Hematopoietic multipotent progenitor cell treated with erythropoietin and hydrocortisone succinate and interleukin-3 and kit ligand, for 6 days (in vitro differentiated cells): ENCODE results near the gene TMEM132A.
"Not testable (repeated sequence)": the region's sequence is repeated elsewhere in the genome, so short reads cannot be mapped to it uniquely, and the experiment has no call there.

ENCODE experiments used
- DNase-seq: peaks from one replicate; pipeline ENCODE4 v3.0.0-alpha.2; 2015

TMEM132A gene

DNA sequence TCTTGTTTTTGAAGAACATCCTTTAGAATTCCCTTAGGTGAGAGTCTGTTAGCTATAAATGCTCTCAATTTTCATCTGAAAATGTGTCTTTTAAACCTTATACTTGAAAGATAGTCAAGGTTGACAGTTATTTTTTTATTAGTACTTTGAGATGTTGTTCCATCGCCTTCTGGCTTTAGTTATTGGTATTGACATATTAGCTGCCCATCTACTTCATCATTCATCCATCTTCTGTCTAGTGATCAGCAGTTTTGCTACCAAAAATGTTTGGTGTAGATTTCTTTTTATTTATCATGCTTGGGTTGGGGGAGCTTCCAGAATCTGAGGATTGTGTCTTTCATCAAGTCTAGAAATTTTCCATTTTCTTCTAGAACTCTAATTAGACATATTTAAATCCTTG is 44.0 kb downstream of the TMEM132A start:
- no peak for DNase-seq

DNA sequence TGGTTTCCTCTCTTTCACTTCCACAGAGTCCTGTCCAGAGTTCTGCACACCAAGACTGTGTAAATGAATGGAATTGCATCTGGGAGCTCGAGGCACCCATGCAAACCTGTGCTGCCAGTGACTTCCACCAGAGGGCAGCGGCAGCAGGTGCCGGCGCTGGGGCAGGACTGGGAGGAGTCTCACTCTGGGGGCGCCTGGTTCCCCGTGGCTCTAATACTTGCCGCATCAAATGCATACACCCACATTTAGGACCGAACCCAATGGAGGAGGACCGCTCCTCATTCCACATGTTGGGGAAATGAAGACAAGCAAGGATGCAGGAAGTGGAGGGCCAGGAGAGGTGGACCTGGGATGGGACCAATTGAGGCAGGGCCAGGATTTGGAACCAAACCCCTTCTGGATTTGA is 46.1 kb downstream of the TMEM132A start:
- peak; percentile 81 for DNase-seq

DNA sequence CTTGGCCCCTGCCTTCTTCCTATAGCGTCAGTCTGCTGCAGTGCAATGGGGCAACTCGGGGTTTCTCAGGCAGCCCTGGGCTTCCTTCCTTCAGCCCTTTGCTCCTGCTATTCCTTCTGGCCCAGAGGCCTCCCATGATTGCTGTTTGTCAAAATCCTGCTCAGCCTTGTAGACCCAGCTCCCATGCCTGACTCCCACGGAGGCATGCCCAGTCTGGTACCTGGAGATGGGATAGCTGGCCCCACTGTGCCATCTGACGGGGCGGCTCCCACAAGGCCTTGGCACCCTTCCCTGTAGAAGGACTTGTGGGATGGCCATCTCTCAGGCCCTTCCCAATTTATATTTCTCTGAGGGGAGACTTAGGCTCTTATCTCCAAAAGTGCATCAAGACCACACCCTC is 46.6 kb downstream of the TMEM132A start:
- DNase-seq, result no peak

DNA sequence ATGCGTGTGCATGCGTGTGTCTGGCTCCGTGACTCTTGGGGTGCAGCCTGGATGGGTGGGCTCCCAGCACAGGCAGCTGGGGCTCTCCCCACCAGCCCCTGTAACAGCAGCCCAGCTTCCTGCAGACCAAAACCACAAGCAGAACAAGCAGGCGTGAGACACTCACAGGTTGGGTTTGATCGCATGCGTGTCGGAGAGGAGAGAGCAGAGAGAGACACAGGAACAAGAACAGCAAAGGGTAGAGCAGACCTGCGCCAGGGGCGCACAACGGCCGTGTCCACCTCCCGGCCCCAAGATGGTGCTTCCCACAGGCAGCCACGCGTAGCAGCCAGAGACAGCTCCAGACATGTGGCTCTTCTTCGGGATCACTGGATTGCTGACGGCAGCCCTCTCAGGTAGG is 47.3 kb downstream of the TMEM132A start, which contains the start of gene CD6:
CD6 (plus strand) TSS at position 161 of the 400 bp plus-strand sequence; CDS start at position 347, 186 bp downstream.
- no peak for DNase-seq

DNA sequence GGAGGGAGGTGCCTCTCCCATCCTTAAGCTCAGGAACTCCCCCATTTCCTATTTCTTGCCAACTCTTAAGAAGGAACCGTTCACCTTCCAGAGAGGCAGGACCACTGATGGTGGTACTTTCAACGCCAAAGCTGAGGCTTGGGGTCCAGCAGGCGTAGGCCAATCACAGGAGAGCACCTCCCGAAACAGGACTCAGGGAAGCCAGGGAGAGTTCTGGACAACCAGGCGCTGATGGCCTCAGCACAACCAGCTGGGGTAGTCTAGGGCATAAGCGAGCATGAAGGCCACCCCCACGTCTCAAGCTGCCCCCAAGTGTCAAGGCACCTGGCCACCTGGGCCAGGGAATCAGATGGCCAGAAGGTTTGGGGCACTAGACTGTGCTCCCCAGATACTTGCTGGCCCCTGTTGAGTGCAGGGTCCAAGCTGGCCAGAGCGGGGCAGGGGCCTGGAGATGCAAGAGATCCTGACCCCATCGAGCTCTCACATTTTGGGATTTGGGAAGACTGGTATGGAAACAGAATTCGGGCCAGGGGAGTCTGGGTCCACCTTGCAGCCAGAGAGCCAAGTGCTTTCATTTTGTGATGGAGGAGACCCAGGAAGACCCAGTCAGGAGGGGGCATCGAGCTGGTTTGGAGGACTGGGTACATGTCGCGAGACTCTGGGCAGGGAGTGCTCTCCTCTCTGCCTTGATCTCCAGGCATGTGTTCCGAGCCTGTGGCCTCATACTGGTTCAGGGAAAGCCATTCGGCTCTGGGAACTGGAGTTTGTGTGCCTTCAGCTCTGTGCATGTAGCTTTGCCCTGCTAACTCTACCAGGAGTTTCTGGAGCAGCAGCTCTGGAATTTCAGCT is 48.1 kb downstream of the TMEM132A start:
- no peak for DNase-seq

DNA sequence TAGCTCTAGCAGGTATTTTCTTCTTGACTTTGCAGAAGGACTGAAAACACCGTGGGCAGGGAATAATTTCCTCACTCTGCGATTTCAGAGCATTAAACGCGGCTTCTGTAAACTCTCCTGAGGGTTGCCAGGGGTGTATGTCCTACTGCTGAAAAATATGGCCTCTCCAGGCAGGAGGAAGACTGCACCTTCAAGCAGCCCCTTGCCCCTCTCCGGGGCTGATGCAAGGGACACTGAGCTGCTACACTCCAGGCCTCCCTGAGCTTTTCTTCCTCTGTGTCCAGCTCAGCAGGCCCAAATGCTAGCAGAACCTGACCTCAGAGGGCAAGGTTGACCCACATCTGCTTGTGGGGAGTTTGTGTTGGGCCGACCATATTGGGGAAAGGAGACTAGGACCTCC is 49.4 kb downstream of the TMEM132A start:
- DNase-seq, result no peak

DNA sequence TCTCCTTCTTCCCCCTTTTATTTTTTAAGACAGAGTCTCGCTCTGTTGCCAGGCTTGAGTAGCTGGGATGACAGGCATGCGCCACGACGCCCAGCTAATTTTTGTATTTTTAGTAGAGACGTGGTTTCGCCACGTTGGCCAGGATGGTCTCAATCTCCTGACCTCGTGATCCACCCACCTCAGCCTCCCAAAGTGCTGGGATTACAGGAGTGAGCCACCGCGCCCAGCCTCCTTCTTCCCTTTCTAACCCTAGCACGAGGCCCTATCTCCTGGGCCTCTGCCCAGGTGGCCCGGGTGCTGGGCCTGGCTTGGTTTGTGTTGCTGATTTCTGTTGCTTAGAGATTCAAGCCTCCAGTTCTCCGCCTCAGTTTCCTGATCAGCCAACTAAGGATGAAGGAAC is 50.1 kb downstream of the TMEM132A start:
- DNase-seq, result not testable (repeated sequence)

DNA sequence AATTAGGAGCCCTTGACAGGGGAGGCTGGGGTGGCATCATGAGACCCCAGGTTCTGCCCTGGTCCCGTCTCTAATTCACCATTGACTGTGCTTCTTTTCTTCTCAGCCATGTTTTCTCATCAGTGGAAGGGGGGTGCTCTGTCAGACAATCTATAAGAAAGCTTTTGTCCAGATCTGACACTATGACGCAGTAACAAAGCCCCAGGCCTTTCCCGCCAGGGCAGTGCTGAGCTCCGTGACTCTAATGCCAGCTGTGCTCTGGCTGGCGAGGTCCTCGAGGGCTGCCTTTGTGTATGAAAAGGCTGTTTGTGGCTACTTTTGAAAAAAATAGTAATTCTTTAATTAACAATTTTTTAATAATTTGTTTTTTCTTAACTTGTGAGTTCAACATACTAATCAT is 50.5 kb downstream of the TMEM132A start:
- no peak for DNase-seq

DNA sequence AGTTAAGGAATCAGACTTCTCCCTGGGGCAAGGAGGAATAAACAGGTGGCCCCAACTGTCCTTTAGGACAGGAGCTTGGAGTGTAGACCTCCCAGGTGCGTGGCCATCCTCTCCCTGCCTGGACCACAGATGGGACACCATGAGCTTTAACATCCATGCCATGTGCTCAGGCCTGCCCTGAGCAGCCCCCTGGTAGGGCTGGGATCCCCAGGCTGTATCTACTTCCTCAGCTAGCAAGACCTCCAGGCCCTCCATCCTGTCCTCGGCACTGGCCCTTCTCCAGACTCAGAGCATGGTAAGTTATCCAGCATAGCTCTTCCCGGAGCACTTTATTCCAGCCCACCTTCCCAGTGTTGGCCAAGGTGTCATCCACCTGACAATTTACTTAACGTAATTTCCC is 53.0 kb downstream of the TMEM132A start:
- no peak for DNase-seq

DNA sequence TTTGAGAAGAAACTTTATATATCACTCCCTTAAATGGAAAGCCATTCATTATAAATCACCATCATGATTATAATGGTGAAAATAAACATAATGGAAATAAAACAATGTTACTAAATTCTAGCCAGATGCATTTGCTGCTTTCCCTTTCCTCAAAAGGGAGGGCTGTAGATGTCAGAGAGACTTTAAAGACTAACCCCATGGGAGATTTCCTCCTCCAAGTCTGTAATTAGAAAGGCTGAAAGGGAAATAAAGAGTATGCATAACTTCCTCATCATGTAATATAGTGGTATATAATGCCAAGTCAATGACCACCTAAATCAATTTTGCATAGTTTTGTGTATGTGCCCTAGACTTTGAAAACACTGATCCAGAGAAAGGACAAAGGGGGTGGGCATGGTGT is 53.6 kb downstream of the TMEM132A start:
- no peak for DNase-seq

DNA sequence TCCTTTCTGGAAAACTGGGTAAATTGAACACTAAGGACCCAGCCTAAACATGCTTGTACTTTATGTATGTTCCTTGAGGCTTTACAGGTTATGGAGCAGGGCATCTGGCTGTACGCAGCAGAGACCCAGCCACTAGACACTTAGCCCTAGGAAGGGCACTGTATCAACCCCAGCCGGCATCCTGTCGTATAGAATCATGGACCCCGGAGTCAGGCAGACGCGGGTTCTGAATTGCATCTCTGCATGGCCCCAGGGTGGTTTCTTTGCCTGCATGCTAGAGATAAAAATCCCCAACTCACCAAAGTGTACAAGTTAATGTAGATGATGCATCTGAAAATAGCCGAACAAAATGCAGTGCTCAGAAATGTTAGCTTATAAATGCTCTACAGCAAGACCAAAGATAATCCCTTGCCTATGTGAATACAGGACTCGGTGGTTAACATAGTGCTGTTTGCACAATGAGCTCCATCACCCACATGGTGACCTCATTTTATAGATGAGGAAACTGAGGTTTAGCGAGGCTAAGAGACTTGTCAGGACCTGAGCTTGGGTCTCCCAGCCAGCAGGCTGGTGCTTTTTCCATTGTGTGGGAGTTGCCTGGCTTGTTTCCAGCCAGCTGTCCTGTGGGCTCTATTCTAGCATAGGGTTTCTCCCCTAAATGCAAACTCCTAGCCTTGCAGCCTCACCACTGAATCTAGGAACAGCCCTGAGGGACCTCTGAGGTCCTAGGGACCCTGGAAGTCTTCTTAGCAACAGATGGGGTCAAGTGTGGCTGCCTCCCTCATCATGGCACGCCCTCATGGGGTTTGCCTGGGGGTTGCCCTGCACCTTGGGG is 54.5 kb downstream of the TMEM132A start:
- DNase-seq, result no peak

DNA sequence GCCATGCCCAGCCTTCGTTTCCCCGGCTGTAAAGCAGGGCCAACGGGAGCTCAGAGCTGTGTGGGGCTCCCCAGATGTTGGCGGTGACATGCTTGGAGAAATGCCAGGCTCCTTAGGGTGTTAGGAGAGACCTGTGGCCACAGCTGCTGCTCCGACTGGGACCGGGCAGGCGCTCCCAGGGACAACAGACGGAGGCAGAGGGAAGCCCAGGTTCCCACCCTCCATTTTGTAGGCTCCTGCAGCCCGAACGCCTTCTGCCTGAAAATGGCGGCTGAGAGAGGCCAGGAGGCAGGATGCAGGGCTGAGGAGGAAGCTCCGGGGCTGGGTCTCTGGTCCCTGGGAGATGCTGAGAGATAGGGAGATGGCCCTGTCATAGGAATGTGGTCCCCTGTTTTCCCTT is 57.3 kb downstream of the TMEM132A start:
- DNase-seq, result no peak

DNA sequence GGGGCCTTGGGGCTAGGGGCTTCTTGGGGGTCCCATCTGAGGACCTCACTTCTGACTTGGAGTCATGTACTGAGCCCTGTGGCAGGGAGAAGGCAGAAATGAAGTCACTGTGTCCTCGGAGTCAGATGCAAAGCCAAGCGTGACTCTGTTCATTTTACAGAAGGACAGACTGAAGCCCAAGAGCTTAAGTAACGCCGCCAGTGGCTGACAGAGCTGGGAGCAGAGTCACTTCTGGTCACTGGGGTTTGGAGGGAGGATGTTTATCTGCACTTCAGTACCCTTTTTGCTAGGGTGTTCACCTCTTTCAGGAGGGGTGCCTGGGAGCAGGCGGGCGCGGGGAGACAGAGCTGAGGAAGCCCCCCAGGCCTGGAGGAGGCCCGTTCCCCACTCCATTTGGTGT is 57.9 kb downstream of the TMEM132A start:
- DNase-seq, result no peak

DNA sequence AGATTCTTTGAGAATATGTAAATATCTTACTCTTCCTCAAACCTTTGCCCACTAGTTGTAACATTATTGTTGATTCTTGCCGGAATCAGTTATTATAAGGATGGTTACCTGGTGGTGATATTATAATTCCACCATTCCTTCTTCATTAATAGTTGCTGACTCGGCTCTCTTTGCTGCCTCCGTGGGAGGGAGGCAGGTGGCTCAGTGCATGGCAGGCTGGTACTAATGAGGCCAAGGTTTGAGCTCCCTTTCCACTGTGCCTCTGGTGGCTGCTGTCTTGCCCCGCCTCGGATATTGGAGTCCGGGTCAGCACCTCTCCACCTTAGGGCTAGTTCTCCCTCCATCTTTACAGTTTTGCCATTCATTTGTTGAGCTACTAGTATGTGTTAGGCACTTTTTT is 59.9 kb downstream of the TMEM132A start:
- no peak for DNase-seq

DNA sequence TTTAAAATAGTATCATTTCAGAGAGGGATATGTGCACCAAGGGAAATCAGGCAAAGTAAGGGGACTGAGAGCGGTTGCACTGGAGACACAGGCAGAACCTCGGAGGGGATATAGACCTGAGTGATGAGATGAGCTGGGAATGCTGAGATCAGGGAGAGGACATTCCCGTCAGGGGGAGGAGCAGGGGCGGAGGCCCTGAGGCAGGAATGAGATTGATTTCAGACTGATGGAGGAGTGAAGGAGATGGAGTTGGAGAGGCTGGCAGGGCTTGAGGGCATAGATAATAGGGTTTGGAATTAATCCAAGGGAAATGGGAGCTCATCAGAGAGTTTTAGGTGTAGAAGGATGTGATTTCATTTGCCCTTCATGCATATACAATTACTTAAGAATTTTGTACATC is 60.4 kb downstream of the TMEM132A start:
- no peak for DNase-seq

DNA sequence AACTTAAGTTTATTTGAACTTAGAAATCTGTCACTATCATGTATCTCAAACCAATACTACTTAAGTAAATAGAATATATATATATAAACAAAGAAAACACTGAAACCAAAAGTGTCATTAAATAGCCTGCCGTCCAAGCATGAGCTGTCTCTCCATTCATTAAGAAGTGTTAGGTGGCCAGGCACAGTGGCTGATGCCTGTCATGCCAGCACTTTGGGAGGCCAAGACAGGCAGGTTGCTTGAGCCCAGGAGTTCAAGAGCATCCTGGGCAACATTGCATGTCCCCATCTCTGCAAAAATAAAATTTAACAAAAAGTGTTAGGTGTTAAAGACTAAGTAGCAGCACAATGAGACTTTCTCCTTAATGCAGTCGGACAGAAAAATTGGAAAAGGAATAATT is 61.2 kb downstream of the TMEM132A start:
- no peak for DNase-seq

DNA sequence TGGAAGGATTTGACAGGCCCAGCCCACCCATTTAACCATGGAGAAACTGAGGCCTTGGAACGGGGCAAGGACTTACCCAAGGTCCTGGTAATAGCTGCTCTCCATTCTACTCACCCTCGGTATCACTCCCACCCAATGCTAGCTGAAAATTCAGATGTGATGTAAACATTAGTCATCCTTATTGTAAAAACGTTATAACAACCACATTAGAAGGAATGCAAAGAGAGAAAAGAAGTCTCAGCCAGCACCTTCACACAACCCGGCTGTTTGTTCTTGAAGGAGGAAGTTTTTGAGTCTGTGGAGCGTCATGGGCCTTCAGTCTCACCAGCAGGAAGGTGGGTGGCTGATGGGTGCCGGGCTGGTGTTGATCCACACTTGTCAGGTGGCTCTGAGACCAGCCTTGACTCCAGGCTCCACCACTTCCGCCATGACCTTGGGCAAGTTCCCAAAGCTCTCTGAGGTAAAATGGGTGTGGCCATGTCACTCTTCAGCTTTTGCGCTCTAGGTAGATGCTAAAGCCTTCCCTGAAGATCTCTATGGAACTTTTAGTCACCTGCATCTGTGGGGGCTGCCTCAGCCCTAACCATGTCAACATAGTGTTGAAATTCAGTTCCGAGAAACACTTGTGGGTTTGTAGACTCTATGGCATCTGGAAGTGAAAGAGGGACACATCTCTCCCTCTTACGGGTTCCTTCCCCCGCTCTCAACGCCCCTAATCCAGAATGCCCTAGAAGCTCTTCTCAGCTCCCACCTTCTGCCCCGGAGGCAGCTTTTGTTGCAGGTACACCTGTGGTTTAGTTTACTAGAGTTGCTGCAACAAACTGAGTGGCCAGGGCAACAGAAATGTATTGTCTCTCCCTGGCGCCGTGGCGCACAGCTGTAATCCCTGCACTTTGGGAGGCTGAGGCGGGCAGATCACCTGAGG is 62.0 kb downstream of the TMEM132A start:
- no peak for DNase-seq
